GM21723 (cell line): ENCODE results near the gene FITM2.

Source experiments
- ATAC-seq: cut with Tn5 transposase; IDR thresholded peaks from one replicate; pipeline ENCODE4 v1.9.1; 2021; ENCODE audit warnings: mild to moderate bottlenecking, moderate library complexity; ENCODE audit not compliant: unreplicated experiment

The FITM2 gene

DNA sequence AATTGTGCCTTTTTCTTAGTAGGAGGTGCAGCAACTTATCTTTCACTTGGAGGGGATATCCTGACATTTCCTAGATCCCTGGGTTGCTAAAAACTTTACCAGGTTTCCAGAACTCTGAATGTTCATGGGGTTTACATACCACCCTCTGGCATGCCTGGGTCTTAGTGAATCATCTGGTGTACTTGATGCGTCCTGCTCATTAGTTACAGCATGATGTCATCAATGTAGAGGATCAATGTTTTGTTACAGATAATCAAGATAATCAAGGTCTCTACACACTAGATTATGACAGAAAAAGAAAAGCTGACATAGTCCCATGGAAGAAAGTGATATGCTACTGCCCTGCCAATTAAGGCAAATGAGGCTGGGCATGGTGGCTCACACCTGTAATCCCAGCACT is 27.0 kb downstream of the FITM2 start:
- ATAC-seq = no peak

DNA sequence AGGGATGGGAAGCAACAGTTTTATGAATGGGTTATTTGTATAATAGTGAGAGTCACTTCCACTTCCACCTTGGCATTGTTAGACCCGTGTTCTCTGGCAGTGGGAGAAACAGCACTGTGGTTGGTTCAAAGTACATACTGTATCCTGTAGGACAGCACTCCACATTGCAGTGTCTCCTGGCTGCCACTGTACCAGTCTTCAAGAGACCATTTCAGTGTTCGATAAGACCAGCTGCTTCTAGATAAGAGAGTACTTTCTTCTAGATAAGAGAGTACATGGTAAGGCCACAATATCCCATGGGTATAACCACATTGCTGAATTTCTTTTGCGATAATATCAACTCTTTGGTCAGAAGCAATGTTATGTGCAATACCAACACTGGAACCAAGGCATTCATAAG is 28.8 kb downstream of the FITM2 start:
- no peak for ATAC-seq

DNA sequence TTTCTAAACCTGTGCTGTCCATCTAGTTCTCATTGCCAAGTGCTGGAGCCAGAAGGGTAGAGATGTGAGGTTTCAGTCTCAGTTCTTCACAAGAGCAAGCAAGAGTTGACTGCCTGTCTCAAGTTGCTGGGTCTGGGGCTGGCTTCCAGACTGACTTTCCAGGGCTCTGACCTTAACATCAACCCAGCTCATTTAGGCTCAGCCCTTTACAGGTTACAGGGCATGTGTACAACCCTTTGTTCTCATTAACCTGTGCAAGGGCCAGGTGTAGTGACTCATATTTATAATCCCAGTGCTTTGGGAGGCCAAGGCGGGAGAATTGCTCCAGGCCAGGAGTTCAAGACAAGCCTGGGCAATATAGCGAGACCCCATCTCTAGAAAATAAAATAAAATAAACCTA is 30.6 kb downstream of the FITM2 start:
- no peak for ATAC-seq

- no peak for ATAC-seq
Measured at GRCh38 chr20:44279228-44279627, 31.8 kb downstream of the FITM2 start.

DNA sequence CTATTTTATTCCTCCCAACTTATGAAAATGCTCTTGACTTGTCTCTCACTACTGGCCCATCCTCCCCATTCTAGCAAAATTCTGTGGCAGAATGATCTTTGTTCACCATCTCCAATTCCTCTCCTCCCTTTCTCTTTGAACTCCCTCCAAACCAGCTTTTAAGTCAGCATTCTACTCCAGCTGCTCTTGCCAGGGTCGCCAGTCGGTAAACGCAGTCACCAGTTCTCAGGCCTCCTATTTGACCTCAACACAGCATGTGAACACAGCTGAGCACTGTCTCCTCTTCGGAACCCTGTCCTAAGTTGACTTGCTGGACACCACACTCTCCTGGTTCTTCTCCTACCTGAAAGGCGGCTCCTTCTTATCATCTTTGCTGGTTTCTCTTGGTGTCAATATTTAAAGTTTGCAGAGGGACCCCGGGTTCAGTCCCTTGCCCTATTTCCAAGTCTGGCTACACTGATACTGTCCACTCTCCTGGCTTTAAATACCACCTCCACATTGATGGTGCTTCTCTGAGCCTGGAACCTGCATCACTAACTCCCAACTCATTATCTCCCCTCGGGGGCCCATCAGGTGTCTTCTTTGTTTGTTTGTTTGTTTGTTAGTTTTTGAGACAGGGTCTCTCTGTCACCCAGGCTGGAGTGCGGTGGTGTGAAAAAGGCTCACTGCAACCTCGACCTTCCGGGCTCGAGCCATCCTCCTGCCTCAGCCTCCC is 36.5 kb downstream of the FITM2 start:
- no peak for ATAC-seq

- no peak for ATAC-seq
Measured at GRCh38 chr20:44273231-44274215, 37.5 kb downstream of the FITM2 start.

- ATAC-seq = no peak
Measured at GRCh38 chr20:44271915-44272663, 38.9 kb downstream of the FITM2 start.

DNA sequence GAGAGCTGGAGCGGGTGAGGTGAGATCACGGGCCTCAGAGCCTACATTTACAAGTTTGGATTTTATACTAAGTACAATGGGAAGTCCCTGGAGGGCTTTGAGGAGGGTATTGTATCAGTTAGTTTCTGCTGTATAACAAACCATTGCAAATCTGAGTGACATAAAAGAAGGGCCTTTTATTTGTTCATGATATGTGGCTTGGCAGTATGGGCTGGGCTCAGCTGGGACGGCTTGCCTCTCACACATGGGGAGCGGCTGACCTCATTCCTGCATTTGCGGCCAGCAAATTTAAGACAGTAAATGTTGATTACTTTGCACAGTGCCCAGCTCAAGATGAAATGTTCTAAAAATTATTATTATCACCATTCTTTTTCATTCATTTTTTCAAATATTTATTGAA is 42.2 kb downstream of the FITM2 start:
- no peak for ATAC-seq

- ATAC-seq = no peak
Measured at GRCh38 chr20:44264287-44264686, 46.7 kb downstream of the FITM2 start.

GRCh38 chr20:44258226-44258890 is 52.6 kb downstream of the FITM2 start:
- ATAC-seq = no peak

DNA sequence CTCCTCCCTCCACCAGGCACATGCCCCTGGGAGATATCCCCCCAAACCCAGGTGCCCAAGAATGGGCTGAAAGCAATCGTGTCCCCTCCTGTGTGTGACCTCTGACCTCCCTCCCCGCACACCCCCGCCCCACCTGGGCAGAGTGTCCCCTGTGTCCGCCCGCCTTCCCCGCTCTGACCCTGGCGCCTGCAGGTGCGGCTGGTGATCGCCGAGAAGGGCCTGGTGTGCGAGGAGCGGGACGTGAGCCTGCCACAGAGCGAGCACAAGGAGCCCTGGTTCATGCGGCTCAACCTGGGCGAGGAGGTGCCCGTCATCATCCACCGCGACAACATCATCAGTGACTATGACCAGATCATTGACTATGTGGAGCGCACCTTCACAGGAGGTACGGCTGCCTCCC is 54.0 kb downstream of the FITM2 start:
- no peak for ATAC-seq

GRCh38 chr20:44255942-44256341 is 55.1 kb downstream of the FITM2 start:
- no peak for ATAC-seq

GRCh38 chr20:44254073-44254472 is 56.9 kb downstream of the FITM2 start:
- no peak for ATAC-seq

GRCh38 chr20:44253528-44253927 is 57.5 kb downstream of the FITM2 start:
- no peak for ATAC-seq
